KMS-11 (cell line): ENCODE measurements around the gene SLC25A13.

ENCODE experiments used
- H2AFZ ChIP-seq: fragments of 200-600 bp; sonication (generic); 2 replicates; pipeline ENCODE4 v1.6.1; 2016; ENCODE audit warnings: antibody characterized with exemption, mixed run types, low read depth
- H3K27ac ChIP-seq: fragments of 200-600 bp; sonication (generic); 2 replicates; pipeline ENCODE4 v1.6.1; 2016; ENCODE audit warnings: mild to moderate bottlenecking, mixed run types
- H3K27me3 ChIP-seq: fragments of 200-600 bp; sonication (generic); 2 replicates; pipeline ENCODE4 v1.6.1; 2017; ENCODE audit warnings: mild to moderate bottlenecking, low read depth, mixed run types, moderate library complexity; ENCODE audit not compliant: insufficient read depth
- H3K36me3 ChIP-seq: fragments of 200-600 bp; sonication (generic); 2 replicates; pipeline ENCODE4 v1.6.1; 2017; ENCODE audit warnings: mild to moderate bottlenecking, mixed run types; ENCODE audit not compliant: insufficient read depth
- H3K4me1 ChIP-seq: fragments of 200-600 bp; sonication (generic); 2 replicates; pipeline ENCODE4 v1.6.1; 2016; ENCODE audit warnings: mild to moderate bottlenecking, low read depth, mixed run types; ENCODE audit not compliant: poor library complexity, severe bottlenecking
- H3K4me2 ChIP-seq: fragments of 200-600 bp; sonication (generic); 2 replicates; pipeline ENCODE4 v1.7.0; 2016; ENCODE audit warnings: mild to moderate bottlenecking, mixed run types
- H3K4me3 ChIP-seq: fragments of 200-600 bp; sonication (generic); IDR thresholded peaks from 2 replicates; pipeline ENCODE4 v1.6.1; 2017; ENCODE audit warnings: low read depth, low read length, mixed read lengths; ENCODE audit not compliant: insufficient read depth
- H3K79me2 ChIP-seq: fragments of 200-600 bp; sonication (generic); 2 replicates; pipeline ENCODE4 v1.6.1; 2016; ENCODE audit warnings: low read depth, mixed run types; ENCODE audit not compliant: insufficient read depth
- H3K9ac ChIP-seq: fragments of 200-600 bp; sonication (generic); 2 replicates; pipeline ENCODE4 v1.6.1; 2016; ENCODE audit warnings: mild to moderate bottlenecking, mixed run types
- H4K20me1 ChIP-seq: fragments of 200-600 bp; sonication (generic); 2 replicates; pipeline ENCODE4 v1.6.1; 2016; ENCODE audit warnings: mild to moderate bottlenecking, mixed run types; ENCODE audit not compliant: insufficient read depth
- CTCF ChIP-seq: fragments of 200-600 bp; sonication (generic); conservative IDR thresholded peaks from 2 replicates; pipeline ENCODE4 v1.6.1; 2017; ENCODE audit warnings: low read depth, mild to moderate bottlenecking, antibody characterized with exemption, low read length, moderate library complexity, mixed read lengths

SLC25A13 gene

GRCh38 chr7:96306385-96307125 is 15.3 kb downstream of the SLC25A13 start:
- Histone ChIP-seq H2AFZ (no peak overlapping the region), H3K27me3 (no peaks in the 10 kb centered on the region), H3K4me1 (peaks cover 16% of the 10 kb centered on the region), H3K36me3 (no peaks in the 10 kb centered on the region), H3K4me3 (no peak overlapping the region), H4K20me1 (no peaks in the 10 kb centered on the region), H3K27ac (no peak overlapping the region), H3K9ac (no peak overlapping the region), H3K4me2 (no peak overlapping the region), H3K79me2 (peaks cover 7% of the 10 kb centered on the region)
- TF ChIP-seq CTCF: no peak

- no peaks in the 10 kb centered on the region for H3K36me3 ChIP-seq
- peaks cover under 1% of the 10 kb centered on the region; the same call in 1 of the 2 replicates for H3K79me2 ChIP-seq
- no peaks in the 10 kb centered on the region for H3K27me3 ChIP-seq
- H3K4me2 ChIP-seq: no peak overlapping the region
- H3K4me3 ChIP-seq: no peak overlapping the region
- no peak overlapping the region for H2AFZ ChIP-seq
- H4K20me1 ChIP-seq: no peaks in the 10 kb centered on the region
- no peak overlapping the region for H3K9ac ChIP-seq
- peaks cover 19% of the 10 kb centered on the region for H3K4me1 ChIP-seq
- no peak overlapping the region for H3K27ac ChIP-seq
- no peak for TF ChIP-seq CTCF
Measured at GRCh38 chr7:96305915-96306314, 16.0 kb downstream of the SLC25A13 start.

GRCh38 chr7:96304573-96304972 is 17.3 kb downstream of the SLC25A13 start:
- Histone ChIP-seq H3K4me2 (no peak overlapping the region), H3K9ac (no peak overlapping the region), H3K4me1 (peaks cover 22% of the 10 kb centered on the region), H3K27me3 (no peaks in the 10 kb centered on the region), H3K36me3 (no peaks in the 10 kb centered on the region), H2AFZ (no peak overlapping the region), H3K27ac (no peak overlapping the region), H3K79me2 (no peaks in the 10 kb centered on the region; the same call in 1 of the 2 replicates), H4K20me1 (no peaks in the 10 kb centered on the region), H3K4me3 (no peak overlapping the region)
- TF ChIP-seq CTCF: no peak

GRCh38 chr7:96303686-96304443 is 18.0 kb downstream of the SLC25A13 start:
- no peak overlapping the region for H3K9ac ChIP-seq

More at GRCh38 chr7:96303686-96304443, 18.0 kb downstream of the SLC25A13 start:
- H3K27ac ChIP-seq: no peak overlapping the region
- no peak overlapping the region for H3K4me2 ChIP-seq
- no peak overlapping the region for H2AFZ ChIP-seq
- TF ChIP-seq CTCF: no peak
- no peaks in the 10 kb centered on the region for H3K27me3 ChIP-seq
- H3K4me3 ChIP-seq: no peak overlapping the region
- H3K4me1 ChIP-seq: peaks cover 20% of the 10 kb centered on the region
- H3K36me3 ChIP-seq: no peaks in the 10 kb centered on the region
- H4K20me1 ChIP-seq: no peaks in the 10 kb centered on the region
- H3K79me2 ChIP-seq: no peaks in the 10 kb centered on the region; the same call in 1 of the 2 replicates
